Kidney tubule cell (primary cell): ENCODE measurements around the gene SSX2IP.
"Not testable (repeated sequence)": the region's sequence is repeated elsewhere in the genome, so short reads cannot be mapped to it uniquely, and the experiment has no call there.

ENCODE experiments used
- DNase-seq: peaks from one replicate; pipeline ENCODE4 v3.0.0-alpha.2; 2018; ENCODE audit warnings: low spot score

SSX2IP gene, protein sequence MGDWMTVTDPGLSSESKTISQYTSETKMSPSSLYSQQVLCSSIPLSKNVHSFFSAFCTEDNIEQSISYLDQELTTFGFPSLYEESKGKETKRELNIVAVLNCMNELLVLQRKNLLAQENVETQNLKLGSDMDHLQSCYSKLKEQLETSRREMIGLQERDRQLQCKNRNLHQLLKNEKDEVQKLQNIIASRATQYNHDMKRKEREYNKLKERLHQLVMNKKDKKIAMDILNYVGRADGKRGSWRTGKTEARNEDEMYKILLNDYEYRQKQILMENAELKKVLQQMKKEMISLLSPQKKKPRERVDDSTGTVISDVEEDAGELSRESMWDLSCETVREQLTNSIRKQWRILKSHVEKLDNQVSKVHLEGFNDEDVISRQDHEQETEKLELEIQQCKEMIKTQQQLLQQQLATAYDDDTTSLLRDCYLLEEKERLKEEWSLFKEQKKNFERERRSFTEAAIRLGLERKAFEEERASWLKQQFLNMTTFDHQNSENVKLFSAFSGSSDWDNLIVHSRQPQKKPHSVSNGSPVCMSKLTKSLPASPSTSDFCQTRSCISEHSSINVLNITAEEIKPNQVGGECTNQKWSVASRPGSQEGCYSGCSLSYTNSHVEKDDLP

DNA sequence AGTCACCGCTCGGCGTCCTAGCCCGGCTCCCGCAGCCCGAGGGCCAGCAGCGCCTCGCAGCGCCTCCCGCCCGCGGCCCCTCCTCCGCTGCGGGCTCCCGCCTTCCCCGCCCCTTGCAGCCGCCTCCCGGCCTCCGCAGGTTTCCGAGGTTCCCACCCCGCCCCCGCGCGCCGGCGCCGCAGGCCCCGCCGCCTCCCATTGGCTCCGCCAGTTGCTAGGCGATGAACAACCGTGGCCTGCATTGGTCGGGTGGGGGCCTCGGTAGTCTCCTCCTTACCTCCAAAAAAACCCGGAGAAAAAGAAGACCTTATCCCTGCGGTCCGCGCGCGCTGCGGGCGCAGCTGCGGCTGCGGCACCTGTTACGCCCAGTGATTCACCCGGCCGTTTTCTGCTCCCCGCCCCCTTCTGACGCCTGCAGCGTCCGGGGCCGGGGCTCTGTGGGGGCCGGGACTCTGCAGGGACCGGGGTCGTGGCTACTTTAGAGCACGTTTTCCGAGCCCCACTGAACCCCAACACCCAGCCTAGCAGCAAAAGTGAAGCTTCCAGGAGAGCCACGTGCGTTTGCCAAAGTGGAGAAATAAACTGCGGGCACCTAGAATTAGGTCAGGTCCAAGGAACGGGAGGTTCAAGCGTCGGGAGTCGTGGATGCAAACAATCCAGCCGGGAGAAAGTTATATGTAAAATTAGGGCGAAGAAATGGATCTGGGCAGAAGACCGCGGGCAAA, at the start of gene SSX2IP:
Gene SSX2IP, minus strand, starts transcription at position 65 of the 725 bp plus-strand sequence. CDS start 19,242 bp downstream, outside the sequence.
- peak; percentile 98 for DNase-seq

DNA sequence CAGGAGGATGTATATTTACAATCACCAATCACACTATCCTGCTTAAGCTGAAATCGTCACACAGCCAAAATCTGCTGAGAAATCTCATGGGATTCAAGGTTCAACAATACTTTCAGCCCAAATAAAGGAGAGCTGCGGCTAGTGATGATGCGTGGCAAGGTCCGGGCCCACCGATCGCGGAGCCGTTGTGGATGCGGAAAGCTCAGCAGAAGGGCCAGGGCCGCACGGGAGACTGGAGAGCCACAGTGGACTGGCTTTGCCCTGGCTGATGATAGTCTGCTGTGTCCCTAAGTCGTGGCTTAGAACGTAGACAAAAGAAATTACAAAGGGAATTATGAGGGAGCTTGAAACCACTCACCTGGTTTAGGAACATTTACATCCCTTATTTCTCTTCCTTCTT, 48.0 kb upstream of the SSX2IP start:
- no peak for DNase-seq

DNA sequence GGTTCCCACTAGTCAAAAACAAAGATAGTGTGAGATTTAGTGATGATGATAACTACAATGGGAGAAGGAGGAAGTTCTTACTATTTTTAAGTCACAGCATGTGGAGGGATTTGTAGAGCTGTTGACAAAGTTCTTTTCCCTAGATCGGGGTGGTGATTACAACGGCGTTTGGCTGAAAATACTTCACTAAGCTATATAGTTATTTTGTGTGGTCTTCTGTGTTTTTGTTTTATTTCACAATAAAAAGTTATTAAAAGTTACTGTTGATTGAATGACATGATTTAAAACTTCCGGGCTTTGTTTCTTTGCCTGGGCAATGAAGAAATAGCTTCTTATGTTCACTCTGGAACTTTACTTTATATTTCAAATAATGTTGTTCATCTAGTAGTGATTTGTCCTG, 47.3 kb upstream of the SSX2IP start:
- no peak for DNase-seq

DNA sequence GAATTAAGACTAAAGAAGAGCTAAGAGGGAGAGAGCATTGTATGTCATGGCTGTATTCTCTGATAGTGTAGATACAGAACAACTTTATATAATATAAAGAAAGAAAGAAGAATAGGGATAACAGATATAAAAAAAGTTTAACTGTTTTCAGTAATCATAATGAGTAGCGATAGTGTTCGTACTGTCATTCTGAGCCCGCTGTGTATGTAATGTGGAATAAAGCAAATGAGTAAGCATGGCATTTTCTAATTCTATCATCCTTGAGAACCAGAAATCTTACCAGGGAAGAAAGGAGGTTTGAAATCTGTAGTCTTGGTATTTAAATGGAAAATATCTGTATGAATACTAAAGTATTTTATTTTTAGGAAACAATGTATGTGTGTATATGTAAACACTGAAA, 46.7 kb upstream of the SSX2IP start:
- DNase-seq, result no peak

DNA sequence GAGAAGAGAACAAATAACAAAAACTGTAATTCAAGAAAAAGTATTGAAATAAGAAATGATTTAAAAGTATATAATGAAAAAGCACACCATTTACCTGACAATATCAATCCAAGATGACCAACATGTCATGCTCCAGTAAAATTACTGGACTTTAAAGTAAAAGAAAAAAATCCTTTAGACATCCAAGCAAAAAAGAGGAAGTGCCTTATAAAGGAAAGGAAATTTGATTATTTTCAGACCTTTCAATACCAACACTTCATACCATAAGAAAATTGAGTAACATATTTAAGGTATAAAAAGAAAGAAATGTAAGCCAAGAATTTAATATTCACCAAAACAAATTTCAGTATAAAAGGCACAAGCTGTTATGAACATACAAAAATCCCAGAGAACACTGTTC, 46.2 kb upstream of the SSX2IP start:
- no peak for DNase-seq

DNA sequence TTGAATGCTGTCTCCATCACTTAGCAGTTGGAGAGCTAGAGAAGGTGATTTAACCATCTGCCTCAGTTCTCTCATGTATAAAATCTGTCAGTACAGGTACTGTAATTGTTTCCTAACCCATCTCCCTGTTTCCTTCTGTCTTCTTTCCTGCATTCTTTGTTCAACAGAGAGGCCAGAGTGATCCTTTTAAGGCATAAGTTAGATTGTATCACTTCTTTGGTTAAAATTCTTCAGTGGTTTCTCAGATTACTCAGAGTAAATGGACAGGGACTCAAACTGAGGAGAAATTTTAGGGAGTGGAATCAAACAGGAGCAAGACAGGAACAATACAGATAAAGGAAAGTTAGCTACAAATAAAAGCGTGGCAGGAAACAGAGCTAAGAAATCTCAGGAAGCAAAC, 45.2 kb upstream of the SSX2IP start:
- DNase-seq, result peak; percentile 7

DNA sequence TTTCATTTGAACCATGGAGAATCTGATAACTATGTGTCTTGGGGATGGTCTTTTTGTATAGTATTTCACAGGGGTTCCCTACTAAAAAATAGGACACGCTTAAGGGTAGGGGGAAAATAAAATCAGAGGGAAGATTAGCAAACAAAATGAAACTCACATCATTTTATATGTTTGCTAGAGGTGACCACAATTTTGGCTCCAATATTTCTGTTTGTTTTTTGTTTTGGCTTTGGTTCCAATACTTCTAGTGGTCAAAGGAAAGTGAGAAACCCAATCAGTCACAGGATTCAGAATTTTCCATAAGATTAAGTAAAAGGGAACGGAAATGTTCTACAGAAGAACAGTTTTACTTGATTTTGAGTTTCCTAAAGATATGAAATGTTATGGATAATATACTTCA, 42.3 kb upstream of the SSX2IP start:
- DNase-seq, result no peak

DNA sequence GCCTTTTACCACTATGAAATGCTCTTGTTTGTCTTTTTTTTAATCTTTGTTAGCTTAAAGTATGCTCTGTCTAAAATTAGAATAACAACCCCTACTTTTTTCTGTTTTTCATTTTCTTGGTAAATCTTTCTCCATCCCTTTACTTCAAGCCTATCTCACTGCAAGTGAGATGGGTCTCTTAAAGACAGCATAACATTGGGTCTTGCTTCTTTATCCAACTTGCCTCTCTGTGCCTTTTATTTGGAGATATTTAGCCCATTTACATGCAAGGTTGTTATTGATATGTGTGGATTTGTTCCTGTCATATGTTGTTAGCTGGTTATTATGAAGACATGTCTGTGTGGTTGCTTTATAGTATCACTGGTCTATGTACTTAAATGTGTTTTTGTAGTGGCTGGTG, 41.3 kb upstream of the SSX2IP start:
- no peak for DNase-seq

DNA sequence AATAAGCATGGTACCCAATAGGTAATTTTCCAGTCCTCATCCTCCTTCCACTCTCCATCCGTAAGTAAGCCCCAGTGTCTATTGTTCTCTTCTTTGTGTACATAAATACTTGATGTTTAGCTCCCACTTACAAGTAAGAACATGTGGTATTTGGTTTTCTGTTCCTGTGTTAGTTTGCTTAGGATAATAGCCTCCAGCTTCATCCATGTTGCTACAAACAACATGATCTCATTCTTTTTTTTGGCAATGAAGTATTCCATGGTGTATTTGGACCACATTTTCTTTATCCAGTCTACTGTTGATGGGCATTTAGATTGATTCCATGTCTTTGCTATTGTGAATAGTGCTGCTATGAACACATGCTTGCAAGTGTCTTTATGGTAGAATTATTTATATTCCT, 37.5 kb upstream of the SSX2IP start:
- DNase-seq, result not testable (repeated sequence)

DNA sequence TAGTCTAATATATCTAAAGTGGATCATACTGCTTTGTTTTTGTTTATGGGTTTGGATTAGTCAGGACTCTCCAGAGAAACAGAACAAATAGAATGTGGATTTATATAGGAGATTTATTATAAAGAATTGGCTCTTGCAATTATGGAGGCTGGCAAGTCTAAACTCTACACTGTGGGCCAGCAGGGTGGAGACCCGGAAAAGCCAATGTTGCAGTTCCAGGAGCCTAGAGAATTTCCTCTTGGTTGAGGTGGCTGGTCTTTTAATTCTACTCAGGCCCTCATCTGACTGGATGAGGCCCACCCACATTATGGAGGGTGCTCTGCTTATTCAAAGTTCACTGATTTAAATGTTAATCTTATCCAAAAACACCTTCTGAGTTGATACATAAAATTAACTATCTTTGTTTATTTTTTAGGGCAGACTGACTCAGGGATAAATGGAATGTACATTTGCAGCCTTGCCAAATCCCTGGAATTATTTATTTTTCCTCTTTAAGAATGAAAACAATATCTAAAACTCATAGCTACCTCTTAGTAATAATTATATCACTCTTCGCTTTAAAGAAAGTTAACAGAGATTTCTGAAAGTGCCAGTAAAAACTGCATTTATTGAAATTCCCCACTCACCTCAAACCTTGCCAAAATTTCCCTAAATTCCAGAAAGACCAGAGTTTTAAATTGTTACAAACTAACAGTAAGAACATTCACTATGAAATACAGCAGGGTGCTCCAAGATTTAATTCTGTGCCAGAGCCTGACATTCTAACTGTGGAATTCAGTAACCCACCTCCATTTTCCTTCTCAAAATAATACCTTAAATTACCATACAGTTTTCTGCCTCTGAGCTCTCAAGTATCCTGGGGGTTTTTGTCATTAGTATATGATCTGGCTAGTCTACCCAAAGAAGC, 36.6 kb upstream of the SSX2IP start:
- no peak for DNase-seq

DNA sequence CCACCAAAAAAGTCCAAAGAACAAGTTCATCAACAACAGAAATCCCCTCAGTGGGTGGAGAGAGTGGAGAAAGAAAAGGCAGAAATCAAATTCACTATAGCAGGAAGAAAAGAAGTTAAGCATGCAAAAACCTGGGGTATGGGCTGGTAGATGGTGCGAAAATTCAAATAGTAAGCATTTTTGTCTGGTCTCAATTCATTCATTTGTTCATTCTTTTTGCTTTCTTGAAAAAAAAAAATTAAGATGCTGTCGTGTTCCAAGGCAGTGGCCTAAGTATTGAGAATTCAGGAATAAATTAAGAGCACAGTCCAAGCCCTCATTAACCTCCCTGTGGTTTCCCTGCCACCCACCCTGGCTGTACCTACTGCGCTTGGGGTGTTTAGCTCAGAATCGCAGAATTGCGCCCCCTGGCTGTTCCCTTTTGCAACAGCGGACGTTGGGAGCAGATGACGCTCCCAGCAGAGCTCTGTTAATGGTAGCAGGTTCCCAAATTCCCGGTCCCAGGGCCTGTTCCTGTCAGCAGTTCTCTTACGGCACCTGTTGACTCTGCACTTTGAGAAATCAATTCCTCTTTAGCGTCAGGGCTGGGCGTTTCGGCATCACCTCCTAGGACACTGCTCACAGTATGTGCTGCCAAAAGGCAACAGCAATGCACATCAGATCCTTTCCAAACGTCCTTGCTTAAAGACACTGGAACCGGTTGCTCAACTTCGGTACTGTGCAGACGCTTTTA, 34.0 kb upstream of the SSX2IP start:
- no peak for DNase-seq

DNA sequence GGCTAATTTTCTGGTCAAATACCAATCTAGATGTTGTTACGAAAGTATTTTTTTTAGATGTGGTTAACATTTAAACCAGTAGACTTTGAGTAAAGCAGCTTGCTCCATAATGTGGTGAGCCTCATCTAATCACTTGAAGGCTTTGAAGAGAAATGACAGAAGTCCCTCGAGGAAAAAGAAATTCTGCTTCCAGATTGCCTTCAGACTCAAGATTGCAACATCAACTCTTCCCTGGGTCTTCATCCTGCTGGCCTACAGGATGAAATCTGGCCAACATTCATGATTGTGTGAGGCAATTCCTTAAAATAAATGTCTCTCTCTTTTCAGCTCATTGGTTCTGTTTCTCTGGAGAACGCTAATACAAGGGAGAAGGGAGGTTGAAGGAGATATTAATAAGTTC, 32.5 kb upstream of the SSX2IP start:
- DNase-seq, result no peak

DNA sequence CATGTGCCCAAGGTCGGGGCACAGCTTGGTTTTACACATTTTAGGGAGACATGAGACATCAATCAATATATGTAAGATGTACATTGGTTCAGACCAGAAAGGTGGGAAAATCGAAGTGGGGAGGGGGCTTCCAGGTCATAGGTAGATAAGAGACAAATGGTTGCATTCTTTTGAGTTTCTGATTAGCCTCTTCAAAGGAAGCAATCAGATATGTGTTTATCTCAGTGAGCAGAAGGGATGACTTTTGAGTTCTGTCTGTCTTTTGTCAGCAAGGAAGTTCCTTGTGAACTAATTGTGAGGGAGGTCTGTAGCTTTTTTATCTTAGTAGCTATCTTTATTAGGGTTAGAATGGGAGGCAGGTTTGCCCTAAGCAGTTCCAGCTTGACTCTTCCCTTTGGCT, 31.6 kb upstream of the SSX2IP start:
- DNase-seq, result not testable (repeated sequence)

DNA sequence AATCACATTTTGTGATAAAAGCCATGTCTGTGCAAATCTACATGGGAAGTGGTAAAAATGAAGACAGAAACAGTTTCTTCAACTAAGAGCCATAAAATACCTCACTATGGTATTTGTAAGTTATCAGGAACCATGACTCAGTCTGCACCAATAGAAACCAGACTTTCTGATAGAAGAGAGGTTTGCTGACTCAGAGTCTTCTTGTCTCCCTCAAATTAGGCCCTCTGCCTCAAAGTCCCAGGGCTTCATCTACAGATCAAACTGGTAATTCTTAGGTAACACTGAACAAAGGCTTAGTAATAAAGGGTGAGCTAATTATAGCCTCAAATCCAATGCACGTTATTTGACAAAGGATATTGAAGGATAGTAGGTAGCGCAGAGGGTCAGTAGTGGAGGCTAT, 30.9 kb upstream of the SSX2IP start:
- DNase-seq, result peak; percentile 74

DNA sequence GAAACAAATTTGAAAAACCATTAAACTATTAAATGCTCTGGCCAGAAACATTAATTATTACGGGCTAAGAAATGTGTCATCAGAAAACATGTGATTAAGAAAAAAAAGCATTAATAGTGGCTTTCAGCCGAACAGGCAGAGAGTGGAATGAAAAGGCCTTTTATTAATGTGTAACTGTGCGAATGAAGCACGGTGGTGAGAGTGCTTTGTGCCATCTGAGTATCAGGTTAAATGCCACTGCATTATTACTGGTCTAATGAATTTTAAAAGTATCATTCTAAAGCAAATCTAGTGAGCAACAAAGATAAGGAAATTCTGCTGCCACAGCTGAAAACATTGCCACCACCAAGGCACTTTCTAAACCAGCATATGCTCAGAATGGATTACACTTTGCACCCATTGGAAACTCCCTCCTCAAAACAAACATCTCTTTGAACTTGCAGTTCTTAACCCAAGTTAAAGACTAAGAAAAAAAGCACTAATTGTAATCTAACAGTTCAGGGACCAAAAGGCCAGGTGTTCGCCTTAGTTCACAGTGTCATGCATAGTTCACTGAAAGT, 30.0 kb upstream of the SSX2IP start:
- peak; percentile 63 for DNase-seq

DNA sequence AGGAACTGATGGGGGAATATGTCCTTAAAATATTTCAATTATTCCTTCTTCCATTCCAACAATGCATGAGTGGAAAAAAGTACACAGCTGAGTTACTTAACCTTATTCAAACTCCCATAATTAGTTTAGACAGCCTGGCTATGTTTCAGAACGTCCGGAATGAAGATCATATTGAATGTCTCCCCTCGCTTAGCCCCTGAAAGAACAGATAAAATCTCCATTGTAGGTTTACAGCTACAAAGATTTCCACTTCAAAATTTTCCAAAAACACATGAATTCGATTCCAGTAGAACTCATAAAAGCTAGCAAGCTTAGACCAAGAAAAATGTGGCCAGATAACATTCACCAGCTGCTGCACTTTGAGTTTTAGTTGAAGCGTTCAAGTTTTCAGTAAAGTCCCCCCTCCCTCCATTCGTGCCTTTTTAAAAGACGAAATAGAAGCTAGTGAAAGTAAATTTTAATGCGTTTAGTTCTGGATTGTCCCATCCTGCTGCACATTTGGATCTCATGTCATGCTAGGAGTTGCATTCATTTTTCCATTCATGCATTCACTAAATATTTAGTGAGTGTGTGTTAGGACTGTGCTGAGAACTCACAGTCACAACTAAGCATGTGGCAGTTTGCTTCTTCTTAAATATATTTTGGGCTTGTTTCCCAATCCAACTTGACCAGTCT, 29.4 kb upstream of the SSX2IP start:
- no peak for DNase-seq

DNA sequence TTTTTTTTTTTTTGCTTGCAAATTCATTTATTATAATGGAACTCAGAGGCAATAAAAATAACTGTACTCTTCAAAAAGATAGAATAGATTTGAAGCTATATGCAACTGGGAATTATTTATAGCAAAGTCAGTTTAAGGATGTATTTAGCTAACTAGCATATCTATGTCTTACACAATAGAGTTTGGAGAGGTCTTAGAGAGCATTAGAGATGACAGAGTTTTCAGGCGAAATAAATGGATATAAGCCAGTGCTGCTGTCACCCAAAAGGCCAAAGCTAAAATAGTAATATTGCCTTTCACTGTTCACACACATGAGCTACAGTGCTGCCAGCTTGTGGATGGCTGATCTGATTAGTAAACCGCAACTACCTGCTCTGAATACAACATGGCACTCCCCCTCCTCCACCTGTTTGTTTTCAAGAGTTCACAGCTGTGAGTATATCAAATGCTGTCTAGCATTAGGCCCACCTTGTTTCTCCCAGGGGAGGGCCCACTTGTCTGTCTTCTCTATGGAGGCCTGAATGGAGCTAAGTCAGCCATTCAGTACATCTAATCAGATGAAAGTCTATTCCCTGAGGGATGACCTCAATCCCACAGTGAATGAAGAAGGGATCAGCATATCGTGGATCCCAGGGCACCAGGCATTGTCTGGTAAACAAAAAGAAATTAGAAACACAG, 25.2 kb upstream of the SSX2IP start:
- no peak for DNase-seq

DNA sequence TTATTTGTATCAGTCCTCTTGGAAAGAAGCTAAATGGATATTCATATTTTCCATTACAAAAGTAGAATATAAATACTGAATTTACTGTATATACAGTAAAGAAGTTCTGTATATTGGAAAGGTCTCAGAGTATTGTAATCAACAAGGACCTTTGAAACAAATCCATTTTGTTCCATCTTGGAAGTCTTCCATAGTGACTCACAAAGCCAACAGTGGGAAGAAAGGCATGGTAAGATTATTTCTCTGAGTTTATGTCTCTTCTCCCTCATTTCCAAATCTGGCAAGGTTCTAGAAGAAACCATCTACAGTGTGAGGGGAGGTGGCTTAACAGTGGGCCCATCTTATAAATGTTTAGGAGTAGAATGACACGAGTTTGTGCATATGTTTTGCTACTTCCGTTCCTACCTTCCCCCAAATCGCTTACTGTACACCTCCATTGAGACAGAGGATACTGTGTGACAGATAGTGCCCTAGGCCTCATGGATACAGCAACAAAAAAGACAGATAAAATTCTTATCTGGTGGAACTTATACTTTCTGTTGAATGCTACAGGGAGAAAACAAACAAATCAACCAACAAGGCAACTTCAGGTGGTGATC, 22.1 kb upstream of the SSX2IP start:
- no peak for DNase-seq

DNA sequence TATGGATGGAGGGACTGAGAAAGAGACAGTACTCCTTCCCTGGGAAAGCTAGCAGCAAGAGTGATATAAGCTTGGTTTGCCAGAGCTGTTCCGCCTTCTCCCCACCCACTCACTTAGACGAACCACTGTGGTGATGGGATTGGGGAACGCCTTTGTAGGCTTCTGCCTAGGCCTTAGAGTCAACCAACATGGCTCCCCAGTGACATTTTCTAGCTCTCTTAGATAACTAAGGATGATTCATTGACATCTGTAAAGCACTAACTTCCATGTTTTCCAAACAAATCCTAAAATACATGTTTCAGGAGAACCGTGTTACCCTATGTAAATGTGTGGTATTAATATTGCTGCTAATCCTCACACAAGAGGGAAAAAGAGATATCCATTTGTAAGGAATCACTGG, 21.6 kb upstream of the SSX2IP start:
- DNase-seq, result no peak
